Adrenal gland (tissue), 12 donors: Measurements from ENCODE around the gene TRIM14. TPM values are rescaled to one million over a fixed set of nuclear protein-coding genes. Genes with fewer than 3 reads are reported as not detected.

Experiments
- DNase-seq, 7 donors: peaks; one replicate each; pipeline ENCODE4 v3.0.0-alpha.2; 2019 to 2020
- H3K27ac ChIP-seq, 5 donors: fragments of 200-600 bp; sonication (generic) in 4 of 5; 1 replicate in 3 of 5; 2 replicates in 2 of 5; pipeline versions ENCODE4 v1.5.1 to v1.8.0; 2016 to 2020; ENCODE audit warnings: mild to moderate bottlenecking in 1 of 5
- H3K27me3 ChIP-seq: fragments of 200-600 bp; 2 replicates; pipeline ENCODE4 v1.8.0; 2021
- H3K36me3 ChIP-seq, 2 donors: fragments of 200-600 bp; replicated peaks in 1 of 2; 1 replicate in 1 of 2; 2 replicates in 1 of 2; pipeline versions ENCODE4 v1.5.1 to v1.8.0; 2018 to 2022
- H3K4me1 ChIP-seq, 2 donors: fragments of 200-600 bp; replicated peaks in 1 of 2; 1 replicate in 1 of 2; 2 replicates in 1 of 2; pipeline versions ENCODE4 v1.5.1 to v1.8.0; 2018 to 2021
- H3K4me3 ChIP-seq, 4 donors: fragments of 200-600 bp; sonication (generic) in 3 of 4; one replicate each; pipeline ENCODE4 v1.5.1; 2016 to 2018
- H3K9me3 ChIP-seq, 3 donors: fragments of 200-600 bp; sonication (generic) in 1 of 3; replicated peaks in 1 of 3; 1 replicate in 2 of 3; 2 replicates in 1 of 3; pipeline versions ENCODE4 v1.5.1 to v1.8.0; 2016 to 2021
- CTCF ChIP-seq, 6 experiments: fragments of 450-650 bp in 4 of 6; fragments of 200-600 bp in 2 of 6; sonication (generic) in 1 of 6; IDR thresholded peaks; 1 replicate in 5 of 6; 2 replicates in 1 of 6; pipeline versions ENCODE4 v1.5.1 to v1.8.0; 2016 to 2021; ENCODE audit warnings: antibody characterized with exemption in 6 of 6, mild to moderate bottlenecking in 2 of 6, moderate library complexity in 1 of 6
- POLR2A ChIP-seq, 2 donors: fragments of 450-650 bp; IDR thresholded peaks; one replicate each; pipeline ENCODE4 v1.6.1; 2017; ENCODE audit warnings: antibody characterized with exemption in 2 of 2, mild to moderate bottlenecking in 2 of 2, moderate library complexity in 1 of 2
- WGBS, 4 donors: extraction: QIAGEN DNeasy Blood & Tissue Kit in 2 of 4; methylation state at CpG; one replicate each; pipeline versions ENCODE4 v1.1.5 to v1.1.7; 2013 to 2017; 5-methylcytosine and 5-hydroxymethylcytosine counted together
- intact Hi-C, 2 donors: fragments of 100-400 bp; cut with DNase I; formaldehyde crosslinking; loops; one replicate each; pipeline versions ENCODE4 v1.14.1 to v1.15.0; 2022 to 2023
- polyA plus RNA-seq, 3 donors: library from polyadenylated mRNA; stranded (reverse); fragments of 200-250 nt in 2 of 3; fragments of 350-450 nt in 1 of 3; fragmentation: Illumina TruSeq in 1 of 3; extraction: RNeasy Lipid Tissue Mini Kit (QIAGEN cat#74804) in 1 of 3; gene quantifications; one replicate each; pipeline ENCODE4 v1.2.3, GENCODE V29; 2013 to 2014
- total RNA-seq, 9 donors: library from RNA; depleted of rRNA in 4 of 9; stranded (reverse); fragments of >200 nt in 4 of 9; fragments of 120-200 nt in 1 of 9; fragmentation: NEBNext Ultra II Directional in 1 of 9; extraction: Animal tissue kit (Norgen Biotek cat#: 25700) in 1 of 9; gene quantifications; one replicate each; pipeline versions ENCODE4 v1.1.0 to v1.2.4, GENCODE V29; 2013 to 2023
- donor health status: healthy with polysubstance abuse.
- donor health status: Bipolar disorder and iron deficiency.
- donor health status: DM: yes; HTN: yes; CAD: no.
- donor health status: DM: no; HTN: no; CAD: no.
- donor health status: DM: no; HTN: no; CAD: no.
- donor health status: DM: yes; HTN: yes; CAD: no.

TRIM14 gene
- total and polyA plus RNA-seq, 12 donors: 0.72 to 24.8 (median 13.9) TPM

GRCh38 chr9:98057138-98057799, 61.8 kb downstream of the TRIM14 start:
- Histone ChIP-seq H3K4me1 (peaks cover 5 to 26% of the 10 kb centered on the region in 2 donors), H3K4me3 (peak overlapping the region; percentile 20 to 85 (median 46)), H3K36me3 (peaks cover 0 to 14% of the 10 kb centered on the region in 2 donors), H3K9me3 (no peaks in the 10 kb centered on the region), H3K27me3 (no peaks in the 10 kb centered on the region), H3K27ac (peak overlapping the region; percentile 6 to 98 (median 96))
- intact Hi-C loops: no loop called here
- 8 to 15% (median 11%) methylated on average over 14 of the region's 14 CpGs for WGBS, 4 donors
- no peak for DNase-seq
- TF ChIP-seq POLR2A (IDR thresholded peaks at IDR 0.05) (no peak), CTCF (IDR thresholded peaks at IDR 0.05) (no peak)

GRCh38 chr9:98056269-98057137, 62.5 kb downstream of the TRIM14 start, which contains the start of gene NANS:
NANS (plus strand) TSS chr9:98056732; CDS start chr9:98056809, 77 bp downstream.
- Histone ChIP-seq H3K27me3 (no peaks in the 10 kb centered on the region), H3K9me3 (no peaks in the 10 kb centered on the region), H3K4me1 (peaks cover 5 to 26% of the 10 kb centered on the region in 2 donors), H3K36me3 (peaks cover 0 to 7% of the 10 kb centered on the region in 2 donors), H3K4me3 (peak within 1 kb of the TSS; percentile 20 to 85 (median 46)), H3K27ac (peak within 1 kb of the TSS; percentile 6 to 98 (median 96))
- TF ChIP-seq POLR2A (IDR thresholded peaks at IDR 0.05) (peak; percentile 93 to 99), CTCF (IDR thresholded peaks at IDR 0.05) (no peak)
- peak; percentile 93 to 96 (median 95) for DNase-seq
- 0 to 1% (median 1%) methylated on average over 14 to 80 of the region's 80 CpGs for WGBS, 4 donors
- intact Hi-C loops: no loop called here

- 94 to 98% (median 95%) methylated on average over 7 of the region's 7 CpGs for WGBS, 4 donors
- no peaks in the 10 kb centered on the region for H3K36me3 ChIP-seq
Measured at GRCh38 chr9:98054376-98054951, 64.6 kb downstream of the TRIM14 start.

More at GRCh38 chr9:98054376-98054951, 64.6 kb downstream of the TRIM14 start:
- intact Hi-C loops: no loop called here
- Histone ChIP-seq H3K4me1 (peaks cover 5 to 26% of the 10 kb centered on the region in 2 donors), H3K27ac (no peak overlapping the region), H3K4me3 (no peak overlapping the region), H3K27me3 (no peaks in the 10 kb centered on the region), H3K9me3 (no peaks in the 10 kb centered on the region)
- TF ChIP-seq CTCF (IDR thresholded peaks at IDR 0.05) (no peak), POLR2A (IDR thresholded peaks at IDR 0.05) (no peak)
- no peak for DNase-seq
